ENCODE measurements around the gene DYNC2H1. TPM values are rescaled to one million over a fixed set of nuclear protein-coding genes. Genes with fewer than 3 reads are reported as not detected.

The DYNC2H1 gene
- total RNA-seq, 2 donors from 2014 or later: 2.1 to 2.8 TPM

DNA sequence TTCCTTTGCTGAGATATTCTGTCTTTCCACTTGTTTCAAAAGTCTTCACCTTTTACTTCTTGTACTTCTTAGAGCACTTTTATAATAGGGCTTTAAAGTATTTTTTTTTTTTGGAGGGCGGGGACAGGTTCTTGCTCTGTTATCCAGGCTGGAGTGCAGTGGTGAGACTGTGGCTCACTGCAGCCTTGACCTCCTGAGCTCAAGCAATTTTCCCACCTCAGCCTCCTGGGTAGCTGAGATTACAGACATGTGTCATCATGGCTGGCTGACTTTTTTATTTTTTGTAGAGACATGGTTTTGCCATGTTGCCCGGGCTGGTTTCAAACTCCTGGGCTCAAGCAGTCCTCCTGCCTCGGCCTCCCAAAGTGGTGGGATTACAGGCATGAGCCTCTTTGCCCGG lies 57.9 kb downstream of the DYNC2H1 start:
- intact Hi-C loops (cut with DNase I): no loop called here
- DNase-seq: no peak
- H3K36me3 ChIP-seq: no peaks in the 10 kb centered on the region

DNA sequence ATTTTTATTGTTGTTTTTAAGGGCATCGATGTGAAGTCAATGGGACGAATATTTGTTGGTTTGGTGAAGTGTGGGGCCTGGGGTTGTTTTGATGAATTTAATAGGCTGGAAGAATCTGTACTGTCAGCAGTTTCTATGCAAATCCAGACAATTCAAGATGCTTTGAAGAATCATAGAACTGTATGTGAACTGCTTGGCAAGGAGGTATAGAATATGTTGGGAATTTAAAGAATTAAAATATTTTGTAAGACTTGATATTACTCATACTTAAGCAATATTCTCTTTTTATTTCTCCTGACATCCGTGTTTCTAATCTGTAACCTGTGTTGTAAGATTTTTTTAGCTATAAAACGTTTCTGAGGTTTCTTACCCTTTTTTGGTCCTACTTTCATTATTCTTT lies 61.6 kb downstream of the DYNC2H1 start:
- H3K9ac ChIP-seq (ENCODE audit: low read depth in 2 of 2, low read length in 2 of 2): no peak overlapping the region
- no peaks in the 10 kb centered on the region for H3K27me3 ChIP-seq
- TF ChIP-seq, protein P1, sequence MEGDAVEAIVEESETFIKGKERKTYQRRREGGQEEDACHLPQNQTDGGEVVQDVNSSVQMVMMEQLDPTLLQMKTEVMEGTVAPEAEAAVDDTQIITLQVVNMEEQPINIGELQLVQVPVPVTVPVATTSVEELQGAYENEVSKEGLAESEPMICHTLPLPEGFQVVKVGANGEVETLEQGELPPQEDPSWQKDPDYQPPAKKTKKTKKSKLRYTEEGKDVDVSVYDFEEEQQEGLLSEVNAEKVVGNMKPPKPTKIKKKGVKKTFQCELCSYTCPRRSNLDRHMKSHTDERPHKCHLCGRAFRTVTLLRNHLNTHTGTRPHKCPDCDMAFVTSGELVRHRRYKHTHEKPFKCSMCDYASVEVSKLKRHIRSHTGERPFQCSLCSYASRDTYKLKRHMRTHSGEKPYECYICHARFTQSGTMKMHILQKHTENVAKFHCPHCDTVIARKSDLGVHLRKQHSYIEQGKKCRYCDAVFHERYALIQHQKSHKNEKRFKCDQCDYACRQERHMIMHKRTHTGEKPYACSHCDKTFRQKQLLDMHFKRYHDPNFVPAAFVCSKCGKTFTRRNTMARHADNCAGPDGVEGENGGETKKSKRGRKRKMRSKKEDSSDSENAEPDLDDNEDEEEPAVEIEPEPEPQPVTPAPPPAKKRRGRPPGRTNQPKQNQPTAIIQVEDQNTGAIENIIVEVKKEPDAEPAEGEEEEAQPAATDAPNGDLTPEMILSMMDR (IDR thresholded peaks at IDR 0.05): no peak
- H3K4me3 ChIP-seq: no peak overlapping the region
- H3K4me1 ChIP-seq: no peaks in the 10 kb centered on the region
- H3K36me3 ChIP-seq: no peaks in the 10 kb centered on the region
- H3K27ac ChIP-seq: no peak overlapping the region
- no peaks in the 10 kb centered on the region for H3K9me3 ChIP-seq
- intact Hi-C loops (cut with DNase I): no loop called here
- no peak for DNase-seq

More for the DNA sequence above, 57.9 kb downstream of the DYNC2H1 start:
- Histone ChIP-seq H3K9me3 (no peaks in the 10 kb centered on the region), H3K27me3 (no peaks in the 10 kb centered on the region), H3K27ac (no peak overlapping the region), H3K4me1 (no peaks in the 10 kb centered on the region), H3K4me3 (no peak overlapping the region), H3K9ac (ENCODE audit: low read depth in 2 of 2, low read length in 2 of 2) (no peak overlapping the region)
- TF ChIP-seq, protein P1 (IDR thresholded peaks at IDR 0.05): no peak

DNA sequence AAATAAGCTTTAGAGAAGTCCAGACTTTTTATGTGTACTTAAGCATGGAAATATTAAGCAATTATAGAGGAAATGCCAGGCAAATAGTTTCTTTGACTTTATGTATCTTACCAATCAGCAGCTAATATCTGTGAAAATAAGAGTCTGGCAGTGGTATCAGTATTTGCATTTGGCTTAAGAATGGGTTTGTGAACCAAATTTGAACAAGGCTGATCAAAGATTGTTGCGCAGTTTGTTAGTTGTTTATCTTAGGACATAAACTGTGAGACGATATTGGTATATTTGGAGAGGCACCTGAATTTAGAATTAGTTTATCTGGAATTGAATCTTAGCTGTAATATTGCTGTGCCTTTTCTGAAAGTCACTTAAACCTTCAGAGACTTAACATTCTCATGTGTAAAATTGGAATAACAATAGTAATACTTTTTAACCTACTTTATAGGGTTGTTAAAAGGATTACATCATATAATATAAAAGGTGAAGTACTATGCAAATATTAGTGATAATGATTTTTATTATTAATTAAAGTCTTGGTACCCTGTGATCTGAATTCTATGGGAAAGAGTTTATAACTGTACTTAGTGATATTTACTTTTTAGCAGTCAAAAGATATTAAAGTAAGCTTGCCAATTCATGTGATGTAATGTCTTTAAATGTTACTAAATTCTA lies 66.4 kb downstream of the DYNC2H1 start:
- H3K9me3 ChIP-seq: no peaks in the 10 kb centered on the region
- no peak for DNase-seq
- no peaks in the 10 kb centered on the region for H3K36me3 ChIP-seq
- no peaks in the 10 kb centered on the region for H3K4me1 ChIP-seq
- H3K27me3 ChIP-seq: no peaks in the 10 kb centered on the region
- TF ChIP-seq, protein P1 (IDR thresholded peaks at IDR 0.05): no peak
- no peak overlapping the region for H3K9ac ChIP-seq (ENCODE audit: low read depth in 2 of 2, low read length in 2 of 2)
- no peak overlapping the region for H3K4me3 ChIP-seq
- no peak overlapping the region for H3K27ac ChIP-seq
- intact Hi-C loops (cut with DNase I): no loop called here

DNA sequence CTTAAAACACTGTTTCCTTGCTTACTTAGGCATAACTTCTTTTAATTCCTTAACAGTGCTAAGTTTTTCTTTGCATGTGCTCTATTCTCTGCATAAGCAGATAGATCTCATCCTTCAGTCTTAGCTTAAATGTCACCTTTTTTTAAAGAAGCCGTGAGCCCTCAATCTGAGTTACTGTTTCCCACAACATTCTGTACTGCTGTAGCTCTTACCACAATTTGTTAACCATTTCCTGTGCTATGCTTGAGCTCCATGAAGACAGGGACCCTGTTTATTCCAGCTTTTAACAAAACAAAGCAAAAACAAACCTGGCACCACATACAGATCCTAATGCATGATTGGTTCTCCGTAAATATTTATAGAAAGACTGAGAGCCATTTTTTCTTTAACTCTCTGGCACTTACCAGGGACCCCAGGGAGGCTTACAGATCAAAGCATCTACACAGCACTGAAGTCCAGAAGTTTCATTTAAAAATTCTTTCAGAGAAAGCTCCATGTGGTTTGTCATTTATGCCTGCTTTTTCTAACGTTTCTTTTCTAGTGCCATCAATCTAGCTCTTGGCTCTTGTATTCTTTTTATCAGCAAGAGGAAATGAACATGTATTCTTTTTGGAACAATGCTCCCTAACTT lies 74.9 kb downstream of the DYNC2H1 start:
- Histone ChIP-seq H3K9ac (ENCODE audit: low read depth in 2 of 2, low read length in 2 of 2) (no peak overlapping the region), H3K9me3 (no peaks in the 10 kb centered on the region), H3K27ac (no peak overlapping the region), H3K27me3 (no peaks in the 10 kb centered on the region), H3K4me3 (no peak overlapping the region), H3K4me1 (no peaks in the 10 kb centered on the region), H3K36me3 (no peaks in the 10 kb centered on the region)
- intact Hi-C loops (cut with DNase I): no loop called here
- TF ChIP-seq, protein P1 (IDR thresholded peaks at IDR 0.05): no peak
- no peak for DNase-seq

DNA sequence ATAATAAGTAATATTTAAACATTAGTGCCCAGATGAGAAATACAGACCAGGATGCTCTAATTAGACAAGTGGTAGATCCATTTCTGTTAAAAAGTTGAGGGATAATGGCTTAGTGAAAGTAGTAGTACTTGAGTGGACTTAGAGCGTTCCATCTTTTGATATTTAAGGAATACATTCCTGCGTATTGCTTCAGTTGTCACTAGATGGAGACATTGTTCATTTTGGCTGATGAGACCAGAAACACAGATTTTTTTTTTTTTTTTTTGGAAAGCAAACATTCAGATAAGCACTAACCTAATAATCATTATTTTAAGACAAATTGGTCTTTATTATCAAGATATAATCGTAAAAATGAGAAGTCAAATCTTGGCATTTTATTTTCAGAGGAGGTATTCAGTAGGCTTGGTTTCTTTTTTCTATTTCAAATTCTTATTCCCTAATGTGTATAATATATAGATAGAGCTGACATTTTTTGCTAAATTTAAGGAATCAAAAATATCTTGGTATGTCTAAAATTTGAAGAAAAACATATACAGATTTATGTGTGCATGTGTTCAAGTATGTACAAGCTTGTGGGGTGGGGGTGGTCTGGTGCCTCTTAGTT lies 92.9 kb downstream of the DYNC2H1 start:
- no peaks in the 10 kb centered on the region for H3K36me3 ChIP-seq
- no peak overlapping the region for H3K27ac ChIP-seq
- DNase-seq: no peak
- no peak overlapping the region for H3K4me3 ChIP-seq
- no peaks in the 10 kb centered on the region for H3K27me3 ChIP-seq
- TF ChIP-seq, protein P1 (IDR thresholded peaks at IDR 0.05): peak; percentile 14
- no peak overlapping the region for H3K9ac ChIP-seq (ENCODE audit: low read depth in 2 of 2, low read length in 2 of 2)
- no peaks in the 10 kb centered on the region for H3K4me1 ChIP-seq
- intact Hi-C loops (cut with DNase I): no loop called here
- H3K9me3 ChIP-seq: no peaks in the 10 kb centered on the region
